Prostate gland (tissue), 2 donors: ENCODE data around the gene TMSB15B. TPM values are rescaled to one million over a fixed set of nuclear protein-coding genes. Genes with fewer than 3 reads are reported as not detected.
A peak's percentile ranks its signal among the peaks of the same experiment; 100 is the strongest.
"Not testable (repeated sequence)": the region's sequence is repeated elsewhere in the genome, so short reads cannot be mapped to it uniquely, and the experiment has no call there.

Experiments
- DNase-seq: peaks from one replicate; pipeline ENCODE4 v3.0.0-alpha.2; 2019; ENCODE audit warnings: low spot score
- H3K27ac ChIP-seq, 2 donors: fragments of 200-600 bp; sonication (generic); 2 replicates each; pipeline ENCODE4 v1.5.1; 2017 to 2019
- H3K27me3 ChIP-seq: fragments of 200-600 bp; sonication (generic); replicated peaks from 2 replicates; pipeline ENCODE4 v1.5.1; 2019; ENCODE audit not compliant: insufficient read depth
- H3K36me3 ChIP-seq, 2 donors: fragments of 200-600 bp; sonication (generic); 1 replicate in 1 of 2; 2 replicates in 1 of 2; pipeline versions ENCODE4 v1.5.1 to v1.8.1; 2017 to 2019
- H3K4me1 ChIP-seq: fragments of 200-600 bp; sonication (generic); replicated peaks from 2 replicates; pipeline ENCODE4 v1.5.1; 2019
- H3K4me3 ChIP-seq, 2 donors: fragments of 200-600 bp; sonication (generic); 2 replicates each; pipeline ENCODE4 v1.5.1; 2017 to 2019
- H3K9me3 ChIP-seq: fragments of 200-600 bp; sonication (generic); 2 replicates; pipeline ENCODE4 v1.5.1; 2017
- CTCF ChIP-seq, 4 experiments: fragments of 200-600 bp in 2 of 4; fragments of 450-650 bp in 2 of 4; sonication (generic) in 2 of 4; IDR thresholded peaks; 1 replicate in 3 of 4; 2 replicates in 1 of 4; pipeline ENCODE4 v1.5.1; 2016 to 2019; ENCODE audit warnings: antibody characterized with exemption in 4 of 4, mild to moderate bottlenecking in 2 of 4, moderate library complexity in 2 of 4
- POLR2A ChIP-seq: fragments of 450-650 bp; IDR thresholded peaks from one replicate; pipeline ENCODE4 v1.6.1; 2016; ENCODE audit warnings: antibody characterized with exemption, mild to moderate bottlenecking
- POLR2AphosphoS5 ChIP-seq: sonication (generic); formaldehyde crosslinking; IDR thresholded peaks from one replicate; pipeline ENCODE4 v1.6.1; 2017; ENCODE audit warnings: antibody characterized with exemption
- WGBS: methylation state at CpG from one replicate; pipeline ENCODE4 v1.1.5; 2018; 5-methylcytosine and 5-hydroxymethylcytosine counted together
- intact Hi-C: fragments of 100-400 bp; cut with DNase I; formaldehyde crosslinking; loops from one replicate; pipeline ENCODE4 v1.14.2; 2022
- total RNA-seq, 2 donors: library from RNA; depleted of rRNA; stranded (reverse); fragments of >200 nt; gene quantifications; one replicate each; pipeline ENCODE4 v1.1.0, GENCODE V29; 2016

Gene TMSB15B
- total RNA-seq, 2 donors from 2014 or later: 8.2 to 10.4 TPM

GRCh38 chrX:103927030-103927429 lies 35.4 kb upstream of the TMSB15B start:
- H3K27me3 ChIP-seq: no peaks in the 10 kb centered on the region
- DNase-seq: no peak
- 85% methylated on average over 4 of the region's 4 CpGs for WGBS
- H3K4me1 ChIP-seq: no peaks in the 10 kb centered on the region
- H3K27ac ChIP-seq: no peak overlapping the region
- intact Hi-C loops: no loop called here
- H3K36me3 ChIP-seq: no peaks in the 10 kb centered on the region
- H3K4me3 ChIP-seq: no peak overlapping the region
- TF ChIP-seq CTCF (IDR thresholded peaks at IDR 0.05): no peak
- TF ChIP-seq POLR2AphosphoS5: no peak
- no peak for TF ChIP-seq POLR2A
- no peaks in the 10 kb centered on the region for H3K9me3 ChIP-seq

- no peaks in the 10 kb centered on the region for H3K36me3 ChIP-seq
- no peak overlapping the region for H3K27ac ChIP-seq
- H3K4me1 ChIP-seq: no peaks in the 10 kb centered on the region
- no peaks in the 10 kb centered on the region for H3K9me3 ChIP-seq
- intact Hi-C loops: no loop called here
- TF ChIP-seq POLR2A (no peak), CTCF (IDR thresholded peaks at IDR 0.05) (no peak), POLR2AphosphoS5 (no peak)
- WGBS: 84% methylated on average over 4 of the region's 4 CpGs
- DNase-seq: no peak
- H3K27me3 ChIP-seq: no peaks in the 10 kb centered on the region
- no peak overlapping the region for H3K4me3 ChIP-seq
Measured at GRCh38 chrX:103927633-103928032, 34.8 kb upstream of the TMSB15B start.

GRCh38 chrX:103932133-103932532 lies 30.3 kb upstream of the TMSB15B start:
- Histone ChIP-seq H3K27ac (no peak overlapping the region), H3K4me1 (no peaks in the 10 kb centered on the region), H3K4me3 (no peak overlapping the region), H3K9me3 (no peaks in the 10 kb centered on the region), H3K36me3 (no peaks in the 10 kb centered on the region), H3K27me3 (no peaks in the 10 kb centered on the region)
- intact Hi-C loops: no loop called here
- 94% methylated on average over 4 of the region's 4 CpGs for WGBS
- TF ChIP-seq POLR2AphosphoS5: no peak
- TF ChIP-seq CTCF (IDR thresholded peaks at IDR 0.05): no peak
- no peak for TF ChIP-seq POLR2A
- DNase-seq: no peak

GRCh38 chrX:103940257-103940656 lies 22.2 kb upstream of the TMSB15B start:
- DNase-seq, H3K4me3 ChIP-seq, H3K4me1 ChIP-seq, H3K27ac ChIP-seq, H3K36me3 ChIP-seq, intact Hi-C loops, H3K9me3 ChIP-seq, H3K27me3 ChIP-seq: not testable (repeated sequence)
- WGBS: 100% methylated on average over 1 of the region's 6 CpGs

GRCh38 chrX:103941201-103941975 lies 21.0 kb upstream of the TMSB15B start:
- H3K27ac ChIP-seq: no peak overlapping the region
- 41% methylated on average over 3 of the region's 3 CpGs for WGBS
- DNase-seq: no peak
- H3K27me3 ChIP-seq: no peaks in the 10 kb centered on the region
- no peaks in the 10 kb centered on the region for H3K4me1 ChIP-seq
- intact Hi-C loops: no loop called here
- TF ChIP-seq CTCF (IDR thresholded peaks at IDR 0.05) (peak in 3 of 4 experiments; percentile 25 to 51 (median 29)), POLR2A (no peak), POLR2AphosphoS5 (no peak)
- H3K36me3 ChIP-seq: no peaks in the 10 kb centered on the region
- H3K9me3 ChIP-seq: no peaks in the 10 kb centered on the region
- no peak overlapping the region for H3K4me3 ChIP-seq
